ENCODE data around the gene B4GALT2. TPM values are rescaled to one million over a fixed set of nuclear protein-coding genes. Genes with fewer than 3 reads are reported as not detected.

Gene B4GALT2
- total and polyA plus RNA-seq, 12 donors: 18.2 to 47.9 (median 28.0) TPM

DNA sequence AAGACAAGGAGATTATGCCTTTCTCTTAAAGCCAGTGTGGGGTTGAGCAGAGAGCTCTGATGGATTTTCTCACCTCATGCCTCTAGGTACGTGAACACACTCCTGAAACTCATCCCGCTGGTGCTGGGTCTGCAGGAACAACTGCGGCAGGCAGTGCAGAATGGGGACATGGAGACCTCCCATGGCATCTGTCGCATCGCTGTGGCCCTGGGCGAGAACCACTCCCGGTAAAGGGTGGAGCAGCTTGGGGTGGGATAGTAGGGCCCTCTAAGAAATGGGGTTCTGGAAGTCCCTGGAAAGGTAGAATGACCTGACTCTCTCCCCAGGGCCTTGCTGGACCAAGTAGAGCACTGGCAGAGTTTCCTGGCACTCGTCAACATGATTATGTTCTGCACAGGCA, 22.8 kb upstream of the B4GALT2 start:
- intact Hi-C loops (cut with DNase I): no loop called here

DNA sequence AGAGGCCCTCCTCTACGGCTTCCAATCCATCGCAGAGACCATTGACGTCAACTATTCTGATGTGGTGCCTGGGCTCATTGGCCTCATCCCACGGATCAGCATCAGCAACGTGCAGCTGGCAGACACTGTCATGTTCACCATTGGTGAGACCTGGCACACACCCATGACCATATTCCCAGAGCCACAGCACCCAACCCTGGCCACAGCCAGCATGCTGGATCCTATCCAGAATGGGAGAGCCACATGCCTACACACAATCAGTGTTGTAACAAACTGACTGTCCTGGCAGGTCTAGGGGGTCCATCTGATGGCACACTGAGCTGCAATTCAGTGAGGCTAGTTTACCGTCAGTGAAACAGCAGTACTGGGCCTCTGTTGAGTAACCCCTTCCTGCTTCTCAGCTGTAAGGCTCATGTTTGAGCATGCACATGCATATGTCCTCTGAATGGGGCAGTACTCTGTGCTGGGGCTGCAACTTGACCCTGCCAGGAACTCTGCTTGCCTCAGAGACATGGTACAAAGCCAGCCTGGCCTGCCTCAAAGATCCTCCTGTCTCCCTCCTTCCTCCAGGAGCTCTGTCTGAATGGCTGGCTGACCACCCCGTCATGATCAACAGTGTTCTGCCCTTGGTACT, 21.5 kb upstream of the B4GALT2 start:
- no peak overlapping the region for H3K4me3 ChIP-seq
- intact Hi-C loops (cut with DNase I): no loop called here
- no peak for TF ChIP-seq POLR2A (IDR thresholded peaks at IDR 0.05)
- TF ChIP-seq CTCF (IDR thresholded peaks at IDR 0.05): no peak
- H3K9me3 ChIP-seq (replicated peaks in 1 of 3): no peaks in the 10 kb centered on the region
- H3K4me1 ChIP-seq (replicated peaks in 1 of 2): peaks cover 0 to 7% of the 10 kb centered on the region in 2 donors
- no peak for DNase-seq
- WGBS, 4 donors: 89 to 92% (median 92%) methylated on average over 5 to 7 of the region's 7 CpGs
- no peak overlapping the region for H3K27ac ChIP-seq
- H3K36me3 ChIP-seq (replicated peaks in 1 of 2): peaks cover 0 to 60% of the 10 kb centered on the region in 2 donors
- H3K27me3 ChIP-seq: no peaks in the 10 kb centered on the region

More for the DNA sequence above, 22.8 kb upstream of the B4GALT2 start:
- Histone ChIP-seq H3K36me3 (replicated peaks in 1 of 2) (peaks cover 0 to 47% of the 10 kb centered on the region in 2 donors), H3K4me3 (no peak overlapping the region), H3K27ac (no peak overlapping the region), H3K4me1 (replicated peaks in 1 of 2) (peaks cover 0 to 10% of the 10 kb centered on the region in 2 donors), H3K27me3 (no peaks in the 10 kb centered on the region), H3K9me3 (replicated peaks in 1 of 3) (no peaks in the 10 kb centered on the region)
- TF ChIP-seq CTCF (IDR thresholded peaks at IDR 0.05) (no peak), POLR2A (IDR thresholded peaks at IDR 0.05) (no peak)
- no peak for DNase-seq
- 94 to 100% (median 97%) methylated on average over 7 to 8 of the region's 8 CpGs for WGBS, 4 donors

GRCh38 chr1:43958351-43959255, 20.4 kb upstream of the B4GALT2 start:
- H3K4me1 ChIP-seq (replicated peaks in 1 of 2): peaks cover 0 to 4% of the 10 kb centered on the region in 2 donors
- H3K27me3 ChIP-seq: no peaks in the 10 kb centered on the region
- no peak for DNase-seq
- intact Hi-C loops (cut with DNase I): no loop called here
- no peak overlapping the region for H3K27ac ChIP-seq
- H3K36me3 ChIP-seq (replicated peaks in 1 of 2): peaks cover 0 to 62% of the 10 kb centered on the region in 2 donors
- no peak overlapping the region for H3K4me3 ChIP-seq
- TF ChIP-seq POLR2A (IDR thresholded peaks at IDR 0.05) (no peak), CTCF (IDR thresholded peaks at IDR 0.05) (no peak)
- H3K9me3 ChIP-seq (replicated peaks in 1 of 3): no peaks in the 10 kb centered on the region
- 84 to 87% (median 86%) methylated on average over 8 to 9 of the region's 9 CpGs for WGBS, 4 donors

- Histone ChIP-seq H3K27me3 (no peaks in the 10 kb centered on the region), H3K36me3 (replicated peaks in 1 of 2) (peaks cover 0 to 66% of the 10 kb centered on the region in 2 donors), H3K9me3 (replicated peaks in 1 of 3) (no peaks in the 10 kb centered on the region), H3K27ac (no peak overlapping the region), H3K4me1 (replicated peaks in 1 of 2) (no peaks in the 10 kb centered on the region), H3K4me3 (no peak overlapping the region)
- TF ChIP-seq CTCF (IDR thresholded peaks at IDR 0.05): no peak
- no peak for DNase-seq
- intact Hi-C loops (cut with DNase I): no loop called here
- 75 to 94% (median 92%) methylated on average over 2 to 8 of the region's 8 CpGs for WGBS, 4 donors
Measured at GRCh38 chr1:43960798-43961197, 18.2 kb upstream of the B4GALT2 start.

All from adrenal gland (tissue), 12 donors.